ENCODE measurements around the gene RNF148.
"Not testable (repeated sequence)": the region's sequence is repeated elsewhere in the genome, so short reads cannot be mapped to it uniquely, and the experiment has no call there.

Gene RNF148

GRCh38 chr7:122691569-122692235 is 11.0 kb downstream of the RNF148 start:
- DNase-seq (ENCODE audit: low read depth): no peak

- no peak for DNase-seq (ENCODE audit: low read depth)
Observed at GRCh38 chr7:122689346-122690109, 13.2 kb downstream of the RNF148 start.

- DNase-seq (ENCODE audit: low read depth): no peak
Observed at GRCh38 chr7:122688400-122688998, 14.2 kb downstream of the RNF148 start.

DNA sequence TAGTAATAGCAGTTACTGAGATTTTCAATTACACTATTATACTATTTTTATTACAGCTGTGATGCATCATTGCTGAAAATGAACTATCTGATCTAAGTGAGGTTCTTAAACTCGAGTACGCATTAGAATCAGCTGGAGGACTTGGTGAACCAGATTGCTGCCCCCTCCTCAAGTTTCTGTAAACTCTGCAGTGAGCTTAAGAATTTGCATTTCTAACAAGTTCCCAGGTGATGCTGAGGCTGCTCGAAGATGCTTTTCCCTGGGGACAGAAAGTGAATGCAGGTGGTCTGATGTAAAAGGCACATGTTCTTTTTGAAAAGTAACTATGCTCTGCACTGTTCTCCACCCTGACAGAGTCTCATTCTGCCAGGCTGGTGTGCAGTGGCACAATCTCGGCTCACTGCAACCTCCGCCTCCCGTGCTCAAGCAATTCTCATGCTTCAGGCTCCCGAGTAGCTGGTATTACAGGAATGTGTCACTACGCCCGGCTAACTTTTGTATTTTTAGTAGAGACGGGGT is 16.3 kb downstream of the RNF148 start:
- no peak for DNase-seq (ENCODE audit: low read depth)

DNA sequence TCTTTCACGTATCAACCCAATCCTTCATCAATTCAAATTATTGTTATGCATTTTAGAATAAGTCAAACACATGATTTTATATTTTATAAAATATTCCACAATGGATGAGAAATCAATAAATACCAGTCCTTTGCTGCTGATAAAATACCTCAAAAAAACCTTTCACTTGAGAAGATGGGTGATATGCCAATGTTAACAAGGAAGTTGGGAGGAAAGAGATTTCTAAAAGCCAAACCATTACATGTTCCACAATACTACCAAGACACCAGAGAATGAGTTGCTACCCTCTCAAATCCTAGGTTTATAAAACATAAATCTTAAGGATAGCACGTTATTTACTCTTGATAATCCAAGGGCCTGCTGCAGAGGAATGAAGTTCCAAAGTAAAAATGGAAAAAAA is 18.2 kb downstream of the RNF148 start:
- DNase-seq (ENCODE audit: low read depth): no peak

DNA sequence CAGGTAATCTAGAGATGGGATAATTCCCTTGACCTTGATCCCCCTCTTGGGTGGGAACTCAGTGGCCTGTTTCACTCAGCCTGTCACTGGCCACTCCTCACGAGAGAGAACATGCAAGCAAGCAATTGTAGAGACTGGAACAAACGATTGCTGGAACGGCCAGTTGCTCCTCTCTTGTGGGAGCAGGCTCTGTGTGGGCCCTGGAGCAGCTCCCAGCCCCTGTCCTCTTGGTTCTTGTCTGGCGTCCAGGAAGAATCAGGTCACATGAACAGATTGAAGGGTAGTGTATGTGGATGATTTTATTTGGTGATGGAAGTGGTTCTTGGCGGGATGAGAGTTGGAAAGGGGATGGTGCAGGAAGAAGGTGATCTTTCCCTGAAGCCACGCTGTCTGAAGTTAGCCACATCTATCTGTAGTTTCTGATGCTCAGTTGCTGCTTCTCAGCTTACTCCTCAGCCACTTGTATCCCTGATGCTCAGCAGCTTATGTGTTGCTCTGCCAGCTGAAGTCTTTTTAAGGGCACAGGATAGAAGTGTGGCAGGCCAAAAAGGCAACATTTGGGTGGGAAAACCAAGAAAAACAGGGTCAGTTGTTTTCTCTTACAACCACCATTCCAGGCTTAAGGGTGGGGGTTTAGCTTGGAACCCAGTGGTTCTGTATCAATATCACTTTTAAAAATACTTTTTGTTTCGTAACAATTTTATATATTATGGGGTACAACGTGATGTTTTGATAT is 19.7 kb downstream of the RNF148 start:
- no peak for DNase-seq (ENCODE audit: low read depth)

DNA sequence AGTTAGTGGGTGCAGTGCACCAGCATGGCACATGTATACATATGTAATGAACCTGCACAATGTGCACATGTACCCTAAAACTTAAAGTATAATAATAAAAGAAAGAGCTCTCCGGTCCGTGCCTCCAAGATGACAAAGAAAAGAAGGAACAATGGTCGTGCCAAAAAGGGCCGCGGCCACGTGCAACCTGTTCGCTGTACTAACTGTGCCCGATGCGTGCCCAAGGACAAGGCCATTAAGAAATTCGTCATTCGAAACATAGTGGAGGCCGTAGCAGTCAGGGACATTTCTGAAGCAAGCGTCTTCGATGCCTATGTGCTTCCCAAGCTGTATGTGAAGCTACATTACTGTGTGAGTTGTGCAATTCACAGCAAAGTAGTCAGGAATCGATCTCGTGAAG is 21.5 kb downstream of the RNF148 start:
- not testable (repeated sequence) for DNase-seq (ENCODE audit: low read depth)

GRCh38 chr7:122679813-122680212 is 22.9 kb downstream of the RNF148 start:
- no peak for DNase-seq (ENCODE audit: low read depth)

- not testable (repeated sequence) for DNase-seq (ENCODE audit: low read depth)
Observed at GRCh38 chr7:122679269-122679709, 23.4 kb downstream of the RNF148 start.

DNA sequence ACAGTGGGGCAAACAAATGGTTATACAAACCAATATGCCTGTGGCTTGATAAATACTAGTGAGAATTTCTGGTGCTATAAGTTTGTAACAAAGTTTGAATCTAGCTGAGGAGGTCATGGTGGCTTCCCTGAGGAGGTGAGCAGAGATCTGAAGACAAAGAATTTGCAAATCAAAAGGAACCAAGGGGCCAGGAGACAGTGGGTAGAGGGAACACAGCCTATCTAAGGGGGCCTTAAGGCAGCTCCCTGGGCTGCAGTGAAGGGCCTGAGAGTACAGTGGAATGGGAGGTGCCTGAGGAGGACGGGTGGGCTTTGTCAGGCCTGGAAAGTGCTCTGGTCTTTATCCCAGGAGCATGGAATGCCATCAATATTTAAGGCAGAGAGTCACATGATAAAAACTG is 25.6 kb downstream of the RNF148 start:
- no peak for DNase-seq (ENCODE audit: low read depth)

DNA sequence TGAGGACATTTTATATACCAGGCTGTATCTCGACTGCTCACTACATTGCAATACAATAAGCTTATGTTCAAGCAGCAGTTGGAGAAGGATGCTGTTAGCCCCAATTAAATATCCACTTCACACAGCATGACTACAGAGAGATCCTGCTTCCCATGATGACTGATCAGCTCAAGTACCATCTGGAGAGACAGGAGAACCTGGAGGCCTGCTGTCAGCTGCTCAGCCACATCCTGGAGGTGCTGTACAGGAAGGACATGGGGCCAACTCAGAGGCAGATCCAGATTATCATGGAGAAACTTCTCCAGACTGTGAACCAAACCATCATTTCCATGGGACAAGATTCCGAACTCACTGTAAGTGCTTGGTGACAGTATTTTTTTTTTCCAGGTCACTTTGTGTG is 26.3 kb downstream of the RNF148 start:
- DNase-seq (ENCODE audit: low read depth): no peak

GRCh38 chr7:122675621-122676020 is 27.1 kb downstream of the RNF148 start:
- DNase-seq (ENCODE audit: low read depth): no peak

GRCh38 chr7:122675011-122675410 is 27.7 kb downstream of the RNF148 start:
- DNase-seq (ENCODE audit: low read depth): peak; percentile 29

DNA sequence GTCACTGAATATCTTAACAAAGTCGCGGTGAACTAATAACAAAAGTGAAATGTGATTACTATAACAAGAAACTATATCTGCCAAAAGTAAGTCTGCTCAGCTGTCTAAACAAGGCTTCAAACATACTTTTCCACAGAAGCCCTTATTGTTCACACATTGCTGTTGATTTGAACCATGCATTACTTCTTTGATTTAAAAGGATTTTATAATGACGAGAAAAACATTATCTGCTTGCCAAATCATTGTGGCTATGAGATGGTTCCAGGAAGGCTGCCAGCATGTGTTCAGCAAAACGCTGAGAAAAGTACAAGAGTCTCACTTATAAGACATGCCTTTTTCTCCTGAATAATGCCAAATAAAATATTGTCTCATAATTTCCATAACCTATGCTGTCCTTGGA is 28.2 kb downstream of the RNF148 start:
- peak; percentile 83 for DNase-seq (ENCODE audit: low read depth)

- DNase-seq (ENCODE audit: low read depth): no peak
Observed at GRCh38 chr7:122673951-122674350, 28.8 kb downstream of the RNF148 start.

GRCh38 chr7:122672536-122672935 is 30.2 kb downstream of the RNF148 start:
- no peak for DNase-seq (ENCODE audit: low read depth)

- DNase-seq (ENCODE audit: low read depth): no peak
Observed at GRCh38 chr7:122663733-122664132, 39.0 kb downstream of the RNF148 start.

DNA sequence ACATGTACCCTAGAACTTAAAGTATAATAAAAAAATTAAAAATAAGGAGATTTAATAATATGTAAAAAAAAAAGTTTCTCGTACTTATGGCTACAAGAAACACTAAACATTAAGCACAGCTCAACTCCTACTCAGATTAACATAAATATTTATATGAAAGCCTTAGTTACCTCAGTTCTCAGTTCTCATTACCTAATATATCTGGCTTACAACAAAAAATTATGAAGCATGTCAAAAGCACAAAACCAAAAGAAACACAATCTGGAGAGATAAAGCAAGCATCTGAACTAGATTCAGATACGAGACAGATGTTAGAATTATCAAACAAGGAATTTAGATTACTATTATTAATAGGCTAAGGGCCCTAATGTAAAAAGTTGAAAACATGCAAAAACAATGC is 43.9 kb downstream of the RNF148 start:
- DNase-seq (ENCODE audit: low read depth): no peak

DNA sequence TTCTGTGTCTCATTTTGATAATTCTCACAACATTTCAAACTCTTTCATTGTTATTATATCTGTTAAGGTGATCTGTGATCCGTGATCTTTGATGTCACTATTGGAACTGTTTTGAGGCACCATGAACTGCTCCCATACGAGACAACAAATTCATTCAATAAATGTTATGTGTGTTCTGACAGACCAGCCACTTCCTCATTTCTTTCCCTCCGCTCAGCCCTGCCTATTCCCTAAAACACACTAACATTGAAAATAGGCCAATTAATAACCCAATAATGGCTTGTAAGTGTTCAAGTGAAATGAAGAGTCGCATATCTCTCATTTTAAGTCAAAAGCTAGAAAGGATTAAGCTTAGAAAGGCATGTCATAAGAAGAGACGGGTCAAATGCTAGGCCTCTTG is 49.0 kb downstream of the RNF148 start:
- DNase-seq (ENCODE audit: low read depth): no peak

- DNase-seq (ENCODE audit: low read depth): no peak
Observed at GRCh38 chr7:122652876-122653275, 49.8 kb downstream of the RNF148 start.
